VCaP (cell line): ENCODE data around the gene WNT16.

ENCODE experiments used
- H3K27ac ChIP-seq: fragments of 450-650 bp; 2 replicates; pipeline ENCODE4 v1.5.1; 2017
- CTCF ChIP-seq: fragments of 450-650 bp; conservative IDR thresholded peaks from 2 replicates; pipeline ENCODE4 v1.5.1; 2017; ENCODE audit warnings: mild to moderate bottlenecking, moderate library complexity

The WNT16 gene

GRCh38 chr7:121385800-121386179 is 57.0 kb downstream of the WNT16 start:
- TF ChIP-seq CTCF: no peak
- no peak overlapping the region for H3K27ac ChIP-seq

- TF ChIP-seq CTCF: no peak
- H3K27ac ChIP-seq: no peak overlapping the region
These were observed 60.1 kb downstream of the WNT16 start for GRCh38 chr7:121388950-121389349.

GRCh38 chr7:121390109-121390508 is 61.3 kb downstream of the WNT16 start:
- no peak for TF ChIP-seq CTCF
- no peak overlapping the region for H3K27ac ChIP-seq

- TF ChIP-seq CTCF: no peak
- H3K27ac ChIP-seq: no peak overlapping the region
These were observed 61.8 kb downstream of the WNT16 start for GRCh38 chr7:121390617-121391016.
